ENCODE data around the gene DST.

- no peak for TF ChIP-seq POLR2A (IDR thresholded peaks at IDR 0.05)
- TF ChIP-seq, protein P1, sequence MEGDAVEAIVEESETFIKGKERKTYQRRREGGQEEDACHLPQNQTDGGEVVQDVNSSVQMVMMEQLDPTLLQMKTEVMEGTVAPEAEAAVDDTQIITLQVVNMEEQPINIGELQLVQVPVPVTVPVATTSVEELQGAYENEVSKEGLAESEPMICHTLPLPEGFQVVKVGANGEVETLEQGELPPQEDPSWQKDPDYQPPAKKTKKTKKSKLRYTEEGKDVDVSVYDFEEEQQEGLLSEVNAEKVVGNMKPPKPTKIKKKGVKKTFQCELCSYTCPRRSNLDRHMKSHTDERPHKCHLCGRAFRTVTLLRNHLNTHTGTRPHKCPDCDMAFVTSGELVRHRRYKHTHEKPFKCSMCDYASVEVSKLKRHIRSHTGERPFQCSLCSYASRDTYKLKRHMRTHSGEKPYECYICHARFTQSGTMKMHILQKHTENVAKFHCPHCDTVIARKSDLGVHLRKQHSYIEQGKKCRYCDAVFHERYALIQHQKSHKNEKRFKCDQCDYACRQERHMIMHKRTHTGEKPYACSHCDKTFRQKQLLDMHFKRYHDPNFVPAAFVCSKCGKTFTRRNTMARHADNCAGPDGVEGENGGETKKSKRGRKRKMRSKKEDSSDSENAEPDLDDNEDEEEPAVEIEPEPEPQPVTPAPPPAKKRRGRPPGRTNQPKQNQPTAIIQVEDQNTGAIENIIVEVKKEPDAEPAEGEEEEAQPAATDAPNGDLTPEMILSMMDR (IDR thresholded peaks at IDR 0.05) = no peak
Measured at GRCh38 chr6:56477241-56477640, 165.4 kb downstream of the DST start.

Measured in heart left ventricle (tissue), 13 donors.